ENCODE data around the gene ARL8B.

Gene ARL8B

DNA sequence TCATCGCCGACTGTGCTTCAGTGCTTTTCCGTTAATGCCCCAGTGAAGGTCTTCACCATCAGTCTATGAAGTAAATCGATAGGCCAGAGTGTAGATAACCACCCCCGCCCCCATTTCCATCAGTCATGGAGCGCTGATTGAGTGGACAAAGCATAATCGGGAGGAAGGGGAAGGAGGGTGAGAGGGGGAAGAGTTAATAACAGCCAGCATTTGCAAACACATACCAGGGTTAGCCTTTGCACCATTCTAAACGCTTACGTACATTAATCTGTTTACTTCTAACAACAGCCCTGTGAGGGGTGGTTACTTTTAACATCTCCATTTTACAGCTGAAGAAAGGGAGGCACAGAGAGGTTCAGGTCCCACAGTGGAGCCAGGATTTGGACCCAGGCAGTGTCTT is 92.3 kb downstream of the ARL8B start:
- Mint-ChIP-seq H3K9me3 (no peaks in the 10 kb centered on the region), H3K27me3 (no peaks in the 10 kb centered on the region), H3K27ac (peak overlapping the region; percentile 73)

DNA sequence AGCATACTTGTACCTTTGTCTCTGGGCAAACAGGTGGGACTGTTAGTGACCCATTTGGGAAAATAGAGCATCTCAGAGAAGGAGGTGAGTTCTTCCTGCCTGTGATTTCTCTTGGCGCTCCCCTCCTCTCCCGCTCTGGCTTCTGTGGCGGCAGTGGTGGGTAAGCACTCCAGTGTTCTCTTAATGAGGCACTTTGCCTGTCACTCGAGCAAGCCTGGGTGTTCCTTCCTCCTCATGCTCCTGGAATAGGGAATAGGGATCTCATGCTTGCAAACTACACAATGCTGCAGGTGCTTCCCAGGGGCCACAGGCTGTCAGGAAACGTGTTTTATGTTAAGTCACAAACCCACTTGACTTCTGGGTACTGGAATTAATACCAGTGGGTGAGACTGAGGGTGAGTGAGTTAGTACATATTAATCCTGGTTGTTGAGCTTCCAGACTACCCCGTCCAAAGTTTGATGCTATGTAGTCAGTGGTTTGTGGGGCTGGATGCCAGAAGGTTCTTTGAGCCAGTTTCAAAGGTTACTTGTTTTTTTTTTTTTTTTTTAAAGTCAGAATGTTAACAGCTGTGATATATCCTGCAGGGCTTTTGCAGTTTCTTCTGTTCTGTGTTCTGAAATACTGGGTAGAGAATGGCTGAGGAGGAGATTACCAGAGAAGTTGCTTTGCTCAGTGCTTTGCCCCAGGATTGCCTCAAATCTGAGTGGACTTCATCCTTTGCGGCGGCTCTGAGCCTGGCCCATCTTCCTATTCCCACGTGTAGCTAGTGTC is 95.9 kb downstream of the ARL8B start:
- peaks cover 10% of the 10 kb centered on the region for H3K4me1 Mint-ChIP-seq
- ATAC-seq (no peak), DNase-seq (no peak)
- H3K4me3 Mint-ChIP-seq, result no peak overlapping the region
- peaks cover 55% of the 10 kb centered on the region for H3K36me3 Mint-ChIP-seq (ENCODE audit: low read depth)
- no peaks in the 10 kb centered on the region for H3K27me3 Mint-ChIP-seq
- H3K27ac Mint-ChIP-seq, result peak overlapping the region; percentile 42
- no peaks in the 10 kb centered on the region for H3K9me3 Mint-ChIP-seq

More for the DNA sequence above, 92.3 kb downstream of the ARL8B start:
- peaks cover 3% of the 10 kb centered on the region for H3K4me1 Mint-ChIP-seq
- no peak for ATAC-seq
- no peak for DNase-seq
- peaks cover 84% of the 10 kb centered on the region for H3K36me3 Mint-ChIP-seq (ENCODE audit: low read depth)
- H3K4me3 Mint-ChIP-seq, result no peak overlapping the region

DNA sequence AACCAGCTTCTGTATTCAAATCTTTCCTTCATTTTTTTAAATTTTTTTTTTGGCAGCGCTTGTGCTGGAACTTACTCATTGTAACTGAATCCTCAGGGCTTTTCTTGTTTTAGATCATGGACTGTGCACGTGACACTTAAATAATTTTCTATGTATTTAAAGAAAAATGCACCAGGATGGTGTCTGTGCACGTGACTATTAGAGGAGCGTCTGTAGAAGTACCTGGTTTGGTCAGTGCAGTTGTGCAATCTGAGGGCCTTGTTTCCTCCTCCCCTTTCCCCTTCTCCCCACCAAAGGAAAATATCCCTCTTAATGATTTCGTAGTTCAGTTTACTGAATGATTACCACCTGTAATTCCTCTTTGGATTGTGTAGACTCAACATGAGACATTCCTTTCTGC is 96.7 kb downstream of the ARL8B start:
- no peaks in the 10 kb centered on the region for H3K27me3 Mint-ChIP-seq
- no peak for ATAC-seq
- H3K4me1 Mint-ChIP-seq, result peaks cover 9% of the 10 kb centered on the region
- H3K9me3 Mint-ChIP-seq, result no peaks in the 10 kb centered on the region
- H3K4me3 Mint-ChIP-seq, result no peak overlapping the region
- peaks cover 47% of the 10 kb centered on the region for H3K36me3 Mint-ChIP-seq (ENCODE audit: low read depth)
- H3K27ac Mint-ChIP-seq, result peak overlapping the region; percentile 2
- DNase-seq, result no peak

DNA sequence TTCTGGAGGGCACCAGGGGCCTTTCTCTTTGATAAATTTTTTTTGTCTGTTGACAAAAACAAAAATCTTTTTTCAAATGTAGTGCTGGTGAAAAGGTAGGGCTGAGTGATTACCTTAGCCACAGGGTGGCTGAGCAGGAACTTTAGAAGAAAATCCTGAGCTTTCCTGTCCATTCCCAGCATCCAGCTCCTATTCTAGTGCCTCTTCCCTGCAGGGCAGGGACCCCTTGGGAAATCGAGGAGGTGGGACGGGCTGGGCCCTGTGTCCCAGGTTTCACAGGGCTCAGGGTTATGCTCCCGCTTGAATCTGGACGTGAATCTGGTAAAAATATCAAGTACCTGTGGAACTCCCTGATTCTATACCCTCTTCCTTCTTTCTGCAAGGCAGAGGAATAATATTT is 97.1 kb downstream of the ARL8B start:
- H3K4me1 Mint-ChIP-seq, result peaks cover 9% of the 10 kb centered on the region
- DNase-seq, result no peak
- H3K36me3 Mint-ChIP-seq (ENCODE audit: low read depth), result peaks cover 43% of the 10 kb centered on the region
- peak overlapping the region; percentile 2 for H3K27ac Mint-ChIP-seq
- H3K4me3 Mint-ChIP-seq, result no peak overlapping the region
- no peaks in the 10 kb centered on the region for H3K9me3 Mint-ChIP-seq
- no peak for ATAC-seq
- no peaks in the 10 kb centered on the region for H3K27me3 Mint-ChIP-seq

DNA sequence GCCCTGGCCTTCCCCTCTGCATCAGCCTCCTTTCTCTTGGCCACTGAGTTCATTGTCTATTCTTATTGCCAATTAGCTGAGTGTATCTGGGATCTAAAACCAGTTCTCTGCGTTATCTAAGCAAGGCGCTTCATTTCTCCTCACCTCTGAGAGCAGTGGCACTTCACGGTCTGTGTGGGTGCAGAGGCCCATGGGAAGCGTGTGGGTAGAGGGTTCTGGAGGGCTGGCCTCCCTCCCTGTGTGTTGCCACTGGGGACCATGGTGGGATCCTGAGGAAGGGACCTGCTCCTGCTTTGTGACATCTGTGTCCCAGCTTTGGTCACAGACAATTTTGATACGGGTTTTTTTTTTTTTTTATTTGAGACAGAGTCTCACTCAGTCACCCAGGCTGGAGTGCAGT is 98.1 kb downstream of the ARL8B start:
- no peak overlapping the region for H3K4me3 Mint-ChIP-seq
- ATAC-seq, result peak; percentile 44
- peak overlapping the region; percentile 1 for H3K27ac Mint-ChIP-seq
- peaks cover 9% of the 10 kb centered on the region for H3K4me1 Mint-ChIP-seq
- no peak for DNase-seq
- peaks cover 33% of the 10 kb centered on the region for H3K36me3 Mint-ChIP-seq (ENCODE audit: low read depth)
- no peaks in the 10 kb centered on the region for H3K27me3 Mint-ChIP-seq
- no peaks in the 10 kb centered on the region for H3K9me3 Mint-ChIP-seq

DNA sequence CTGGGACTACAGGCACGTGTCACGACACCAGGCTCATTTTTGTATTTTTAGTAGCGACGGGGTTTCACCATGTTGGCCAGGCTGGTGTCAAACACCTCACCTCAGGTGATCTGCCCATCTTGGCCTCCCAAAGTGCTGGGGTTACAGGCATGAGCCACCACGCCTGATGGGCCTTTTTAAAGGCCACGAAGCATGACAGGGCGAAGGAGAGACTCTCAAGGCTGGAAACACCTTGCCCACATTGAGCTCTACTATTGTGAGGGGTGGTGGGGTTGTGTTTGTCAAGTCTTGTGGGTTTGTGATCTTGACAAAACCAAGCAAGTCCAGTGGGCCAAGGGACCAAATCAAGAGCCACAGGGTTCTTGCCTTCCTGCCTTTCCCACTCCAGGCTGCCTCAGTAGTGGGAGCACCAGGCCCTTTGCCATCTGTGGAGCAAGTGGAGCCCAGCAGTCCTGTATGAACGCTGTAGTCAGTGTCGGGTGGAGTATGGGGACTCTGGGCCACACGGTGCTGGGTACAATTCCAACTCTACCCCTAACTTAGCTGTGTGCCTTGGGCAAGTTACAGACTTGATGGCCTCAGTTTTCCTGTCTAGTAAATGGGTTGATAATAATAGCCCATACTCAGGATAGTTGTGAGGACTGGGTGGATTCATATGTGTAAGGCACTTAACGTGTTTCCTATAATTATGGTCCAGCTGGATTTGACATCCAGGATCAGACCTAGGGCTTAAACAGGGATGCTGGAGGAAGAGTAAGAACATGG is 98.8 kb downstream of the ARL8B start:
- ATAC-seq, result peak; percentile 21
- Mint-ChIP-seq H3K4me3 (no peak overlapping the region), H3K27ac (peak overlapping the region; percentile 30), H3K36me3 (ENCODE audit: low read depth) (peaks cover 27% of the 10 kb centered on the region), H3K9me3 (no peaks in the 10 kb centered on the region), H3K27me3 (no peaks in the 10 kb centered on the region), H3K4me1 (peaks cover 9% of the 10 kb centered on the region)
- DNase-seq, result no peak

DNA sequence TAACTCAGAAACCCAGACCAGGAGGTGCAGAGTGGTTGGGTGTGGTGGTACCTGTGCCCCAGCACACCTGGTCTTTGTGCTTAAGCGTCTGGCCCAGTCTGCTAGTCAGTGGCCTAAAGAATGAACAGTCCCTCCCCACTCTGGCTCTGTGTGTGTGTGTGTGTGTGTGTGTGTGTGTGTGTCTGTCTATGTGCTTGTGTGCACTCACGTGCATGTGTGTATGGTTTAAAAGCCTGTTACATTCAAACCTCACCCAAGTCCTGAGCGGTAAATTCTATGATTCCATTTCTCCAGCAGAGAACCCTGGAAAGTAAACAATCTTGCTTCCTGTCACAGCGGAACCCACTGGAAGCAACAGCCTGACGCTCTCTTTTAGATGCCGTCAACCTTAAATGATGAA is 99.6 kb downstream of the ARL8B start:
- no peak overlapping the region for H3K4me3 Mint-ChIP-seq
- H3K27me3 Mint-ChIP-seq, result no peaks in the 10 kb centered on the region
- H3K9me3 Mint-ChIP-seq, result no peaks in the 10 kb centered on the region
- ATAC-seq (no peak), DNase-seq (no peak)
- H3K36me3 Mint-ChIP-seq (ENCODE audit: low read depth), result peaks cover 21% of the 10 kb centered on the region
- H3K27ac Mint-ChIP-seq, result no peak overlapping the region
- peaks cover 9% of the 10 kb centered on the region for H3K4me1 Mint-ChIP-seq

DNA sequence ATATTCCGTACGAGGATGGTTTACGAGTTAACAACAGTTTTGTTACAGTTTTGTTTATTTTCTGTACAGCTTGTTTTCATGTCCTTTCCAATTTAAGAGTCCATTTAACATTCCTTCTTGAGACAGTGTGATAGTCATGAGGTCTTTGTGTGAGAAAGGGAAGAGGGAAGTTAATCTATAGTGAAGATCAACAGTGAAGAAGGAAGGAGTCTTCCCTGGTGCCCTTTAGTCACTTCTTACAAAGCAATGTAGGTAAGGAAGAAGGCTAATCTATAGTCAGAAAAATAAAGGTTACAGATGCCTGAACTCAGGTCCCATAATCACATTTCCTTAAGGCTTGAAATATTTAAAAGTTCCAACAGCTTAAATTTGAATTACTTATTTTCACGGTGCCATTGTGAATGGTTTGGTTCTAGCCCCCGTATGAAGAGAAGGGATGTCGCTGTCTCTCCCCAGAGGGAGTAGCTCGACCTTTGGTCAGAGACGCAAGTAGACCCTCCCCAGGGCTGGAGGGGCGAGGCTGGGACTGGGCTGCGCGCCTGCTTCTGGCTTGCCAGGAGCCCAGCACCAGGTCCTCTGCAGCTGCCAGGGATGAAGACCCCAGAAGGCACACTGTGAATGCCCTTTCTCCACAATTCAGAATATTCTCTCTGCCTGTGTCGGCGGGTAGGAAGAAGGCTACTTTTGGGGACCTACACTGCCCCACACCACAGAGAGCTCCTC is 100.4 kb downstream of the ARL8B start:
- Mint-ChIP-seq H3K4me1 (peaks cover 13% of the 10 kb centered on the region), H3K36me3 (ENCODE audit: low read depth) (peaks cover 14% of the 10 kb centered on the region), H3K27me3 (no peaks in the 10 kb centered on the region), H3K27ac (peak overlapping the region; percentile 23), H3K4me3 (no peak overlapping the region), H3K9me3 (no peaks in the 10 kb centered on the region)
- ATAC-seq, result no peak
- no peak for DNase-seq

DNA sequence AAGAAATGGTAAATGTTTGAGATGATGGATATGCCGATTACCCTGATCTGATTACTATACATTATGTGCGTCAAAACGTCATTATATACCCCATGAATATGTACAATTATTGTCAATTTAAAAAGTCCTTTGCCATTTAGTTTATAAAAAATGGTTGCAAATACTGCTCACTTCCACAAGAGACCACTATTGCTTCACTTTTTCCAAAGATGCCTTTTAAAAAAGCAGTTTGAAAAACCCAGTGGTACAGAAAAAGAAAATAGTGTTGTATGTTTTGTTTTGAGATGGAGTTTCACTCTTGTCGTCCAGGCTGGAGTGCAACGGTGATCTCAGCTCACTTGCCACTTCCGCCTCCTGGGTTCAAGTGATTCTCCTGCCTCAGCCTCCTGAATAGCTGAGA is 104.7 kb downstream of the ARL8B start:
- H3K4me3 Mint-ChIP-seq, result no peak overlapping the region
- ATAC-seq (no peak), DNase-seq (no peak)
- peaks cover 4% of the 10 kb centered on the region for H3K4me1 Mint-ChIP-seq
- H3K27ac Mint-ChIP-seq, result no peak overlapping the region
- no peaks in the 10 kb centered on the region for H3K36me3 Mint-ChIP-seq (ENCODE audit: low read depth)
- H3K9me3 Mint-ChIP-seq, result no peaks in the 10 kb centered on the region
- H3K27me3 Mint-ChIP-seq, result no peaks in the 10 kb centered on the region

DNA sequence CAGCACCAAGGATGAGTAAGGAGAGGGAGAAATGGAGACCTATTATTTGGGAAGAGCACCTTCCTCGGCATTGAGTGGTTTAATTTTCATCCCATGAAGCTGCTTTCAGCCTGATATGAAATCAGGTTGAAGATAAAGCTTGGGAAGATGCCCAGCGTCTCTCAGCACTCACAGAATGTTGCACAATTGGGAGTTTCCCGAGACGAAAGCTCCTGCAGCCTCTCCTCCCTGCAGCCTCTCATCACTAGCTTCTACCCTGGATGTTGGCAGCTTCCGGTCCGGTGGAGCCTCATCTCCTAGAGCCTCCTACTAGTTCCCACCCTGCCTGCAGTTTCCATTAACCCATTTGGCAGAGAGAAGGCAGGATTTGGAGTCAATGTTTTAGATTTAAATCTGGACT is 105.7 kb downstream of the ARL8B start:
- Mint-ChIP-seq H3K4me1 (peaks cover 4% of the 10 kb centered on the region), H3K27ac (no peak overlapping the region), H3K4me3 (no peak overlapping the region), H3K27me3 (no peaks in the 10 kb centered on the region), H3K9me3 (no peaks in the 10 kb centered on the region), H3K36me3 (ENCODE audit: low read depth) (no peaks in the 10 kb centered on the region)
- DNase-seq (no peak), ATAC-seq (no peak)

DNA sequence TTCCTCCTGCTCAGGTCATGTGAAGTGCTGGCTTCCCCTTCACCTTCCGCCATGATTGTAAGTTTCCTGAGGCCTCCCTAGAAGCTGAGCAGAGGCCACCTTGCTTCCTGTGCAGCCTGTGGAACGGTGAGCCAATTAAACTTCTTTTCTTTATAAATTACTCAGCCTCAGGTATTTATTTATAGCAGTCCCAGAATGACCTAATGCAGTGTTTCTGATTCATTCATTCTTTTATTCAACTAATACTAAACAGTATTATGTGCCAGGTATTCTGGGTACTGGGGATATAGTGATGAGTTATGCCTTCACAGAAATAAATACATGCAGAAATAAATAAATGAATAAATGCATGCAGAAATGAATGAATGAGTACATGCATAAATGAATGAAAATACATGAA is 107.3 kb downstream of the ARL8B start:
- H3K9me3 Mint-ChIP-seq, result no peaks in the 10 kb centered on the region
- no peaks in the 10 kb centered on the region for H3K36me3 Mint-ChIP-seq (ENCODE audit: low read depth)
- no peak overlapping the region for H3K27ac Mint-ChIP-seq
- DNase-seq (no peak), ATAC-seq (no peak)
- H3K4me3 Mint-ChIP-seq, result no peak overlapping the region
- H3K4me1 Mint-ChIP-seq, result peaks cover 4% of the 10 kb centered on the region
- no peaks in the 10 kb centered on the region for H3K27me3 Mint-ChIP-seq
